GM19467 (cell line): ENCODE data around the gene DACT2.
"Not testable (repeated sequence)": the region's sequence is repeated elsewhere in the genome, so short reads cannot be mapped to it uniquely, and the experiment has no call there.

ENCODE experiments used
- ATAC-seq: cut with Tn5 transposase; IDR thresholded peaks from one replicate; pipeline ENCODE4 v1.9.1; 2021; ENCODE audit warnings: mild to moderate bottlenecking, moderate library complexity; ENCODE audit not compliant: unreplicated experiment

DACT2 gene

GRCh38 chr6:168269455-168270243, 49.9 kb downstream of the DACT2 start:
- ATAC-seq, result no peak

DNA sequence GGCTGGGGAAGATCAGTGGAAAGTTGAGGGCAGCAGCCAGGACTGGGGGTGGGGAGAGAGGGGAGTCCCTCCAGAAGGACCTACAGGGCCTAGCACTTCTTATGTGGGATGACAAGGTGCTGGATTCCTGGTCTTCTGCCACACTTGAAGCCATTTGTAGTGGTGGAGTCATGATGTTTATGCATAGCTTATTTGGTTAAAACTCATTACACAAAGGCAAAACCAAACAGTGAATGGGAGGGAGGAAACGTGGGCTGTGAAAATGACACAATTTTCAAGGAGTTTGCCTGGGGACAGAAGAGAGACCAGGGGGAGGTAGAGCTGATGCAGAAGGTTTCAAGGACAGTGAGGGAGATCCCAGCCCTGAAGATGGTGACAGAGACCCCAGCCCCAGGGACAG, 50.8 kb downstream of the DACT2 start:
- ATAC-seq, result no peak

DNA sequence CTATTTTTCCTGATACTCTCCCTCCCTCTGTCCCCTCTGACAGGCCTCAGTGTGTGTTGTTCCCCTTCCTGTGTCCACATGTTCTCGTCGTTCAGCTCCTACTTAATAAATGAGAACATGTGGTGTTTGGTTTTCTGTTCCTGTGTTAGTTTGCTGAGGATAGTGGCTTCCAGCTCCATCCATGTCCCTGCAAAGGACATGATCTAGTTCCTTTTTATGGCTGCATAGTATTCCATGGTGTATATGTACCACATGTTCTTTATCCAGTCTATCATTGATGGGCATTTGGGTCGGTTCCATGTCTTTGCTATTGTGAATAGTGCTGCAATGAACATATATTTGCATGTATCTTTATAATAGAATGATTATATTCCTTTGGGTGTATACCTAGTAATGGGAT, 51.8 kb downstream of the DACT2 start:
- not testable (repeated sequence) for ATAC-seq

DNA sequence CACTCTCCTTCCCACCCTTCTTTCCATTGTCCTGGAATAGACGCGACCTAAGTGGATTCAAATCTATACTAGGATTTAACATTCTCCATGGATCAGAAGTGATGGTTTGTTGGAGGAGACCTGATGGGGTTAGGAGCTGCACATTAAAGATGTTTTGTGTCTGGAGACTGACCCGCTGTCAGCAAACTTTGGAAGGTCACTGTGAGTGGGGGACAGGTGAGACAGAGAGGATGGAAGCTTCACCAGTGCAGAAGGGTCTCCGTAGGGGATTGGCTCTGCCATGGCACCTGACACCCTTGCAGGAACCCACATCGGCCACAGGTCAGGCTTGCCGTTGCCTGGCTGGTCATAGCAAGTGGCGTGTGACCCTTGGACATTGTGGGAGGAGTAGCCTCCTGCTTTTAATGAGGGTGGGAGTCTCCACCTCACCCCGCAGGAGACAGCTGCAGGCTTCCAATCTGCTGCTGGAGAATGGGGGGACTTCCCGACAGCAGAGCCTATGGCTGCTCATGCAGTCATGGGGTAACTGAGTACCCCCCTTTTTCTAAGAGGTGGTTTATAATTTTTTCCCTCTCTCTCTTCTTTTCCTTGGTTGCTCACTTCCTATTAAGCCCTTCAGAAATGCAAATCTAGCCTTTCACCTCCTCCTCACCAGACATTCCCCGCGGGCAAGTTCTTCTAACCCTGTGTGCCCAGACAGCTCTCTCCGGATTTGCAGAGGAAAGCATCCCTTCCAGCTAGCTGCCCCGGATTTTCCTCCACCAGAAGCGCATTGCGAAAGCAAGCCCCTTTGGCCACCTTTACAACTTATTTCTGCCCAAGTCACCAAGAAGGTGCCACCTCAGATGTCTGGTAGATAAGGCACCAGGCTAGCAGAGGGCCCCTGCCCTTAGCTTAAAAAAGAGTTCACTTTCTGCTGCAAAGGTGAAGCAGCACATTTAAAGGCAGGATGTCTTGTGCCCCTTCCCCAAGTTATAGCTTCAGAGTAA, 53.5 kb downstream of the DACT2 start:
- no peak for ATAC-seq

DNA sequence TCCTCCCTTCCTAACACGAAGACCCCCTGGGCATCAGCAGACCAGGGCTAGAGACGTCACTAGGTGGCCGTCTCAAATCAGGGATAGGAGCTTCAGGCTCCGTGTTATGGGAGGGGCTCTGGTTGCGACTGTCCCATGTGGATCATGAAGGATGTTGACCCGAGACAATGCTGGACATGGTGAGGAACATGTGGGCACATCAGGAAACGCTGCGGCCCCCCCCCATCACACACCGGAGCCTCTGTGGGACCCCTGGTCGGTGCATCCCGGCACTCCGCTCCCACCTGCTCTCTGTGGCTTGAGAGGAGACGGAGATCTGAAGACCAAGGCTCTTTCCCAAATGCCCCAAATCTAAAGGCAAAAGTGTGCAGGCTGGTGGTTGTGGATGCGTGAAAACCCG, 54.2 kb downstream of the DACT2 start:
- ATAC-seq, result no peak

GRCh38 chr6:168264593-168265335, 54.8 kb downstream of the DACT2 start:
- no peak for ATAC-seq

DNA sequence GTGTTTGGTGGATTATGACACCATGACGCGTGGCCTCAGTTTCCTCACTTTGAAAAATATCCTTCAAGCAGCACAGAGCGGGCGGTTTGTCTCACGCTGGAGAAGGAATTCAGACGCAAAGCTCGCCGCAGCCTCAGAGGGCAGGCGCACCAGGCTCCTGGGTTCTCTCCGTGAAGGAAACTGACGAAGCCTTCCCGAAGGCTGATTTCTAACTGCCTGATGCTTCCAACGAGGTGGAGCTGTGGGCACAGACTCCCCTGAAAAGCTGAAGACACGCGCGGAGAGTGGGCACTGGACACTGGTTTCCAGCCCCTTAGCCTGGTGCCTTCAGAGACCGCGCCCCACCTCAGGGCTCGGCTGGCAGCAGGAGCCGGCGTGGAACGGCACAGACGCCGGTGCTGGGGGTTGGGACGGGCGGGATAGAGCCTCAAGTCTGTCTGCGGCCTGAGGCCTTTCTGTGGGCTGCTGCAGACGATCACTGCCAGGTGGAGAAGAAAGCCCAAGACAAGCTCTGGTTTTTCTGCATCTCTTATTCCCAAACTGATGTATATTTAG, 56.1 kb downstream of the DACT2 start:
- no peak for ATAC-seq

DNA sequence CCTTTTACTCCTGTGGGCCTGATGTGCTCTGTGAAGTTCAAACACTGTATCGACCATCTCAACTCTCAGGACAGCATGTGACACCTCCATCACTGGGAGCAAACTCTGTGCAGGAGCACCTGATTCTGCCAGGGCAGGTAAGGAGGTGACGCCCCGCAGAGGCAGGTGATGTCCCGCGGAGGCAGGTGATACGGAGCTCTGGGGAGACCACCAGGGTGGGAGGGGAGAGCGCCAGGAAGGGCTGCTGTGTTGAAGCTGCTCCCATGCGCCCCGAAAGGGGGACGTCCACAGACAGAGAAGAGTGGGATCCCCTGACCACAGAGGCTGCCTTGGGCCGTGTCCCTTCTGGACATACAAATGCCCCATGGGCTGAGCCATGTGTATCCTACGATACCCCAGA, 58.3 kb downstream of the DACT2 start:
- no peak for ATAC-seq

DNA sequence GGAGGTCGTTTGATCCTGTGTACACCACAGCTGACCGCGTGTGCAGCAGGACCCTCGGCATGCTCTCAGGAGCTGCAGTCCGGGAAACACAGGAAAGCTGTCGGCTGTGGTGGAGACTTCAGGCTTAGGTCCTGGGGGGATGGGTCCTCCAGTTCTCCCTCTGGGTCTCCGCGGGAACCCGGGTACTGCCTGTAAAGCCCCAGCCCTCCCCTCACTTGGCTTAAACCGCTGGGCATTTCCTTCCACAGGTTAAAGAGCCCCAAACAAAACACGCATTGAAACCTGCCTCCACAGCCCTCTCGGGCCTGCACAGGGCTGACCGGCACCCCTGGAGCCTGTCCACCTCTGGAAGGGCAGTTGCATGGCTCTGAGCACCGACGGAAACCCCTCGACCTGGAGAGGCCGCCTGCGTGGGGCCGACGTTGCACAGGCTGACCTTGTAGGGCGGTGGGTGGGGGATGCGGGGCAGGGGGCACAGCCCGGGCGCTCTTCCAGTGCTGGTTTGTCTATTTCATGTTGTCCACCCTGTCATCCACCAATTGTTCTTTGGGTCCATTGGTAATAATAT, 59.1 kb downstream of the DACT2 start:
- ATAC-seq, result no peak

GRCh38 chr6:168258795-168259194, 60.8 kb downstream of the DACT2 start:
- no peak for ATAC-seq

- no peak for ATAC-seq
Measured at GRCh38 chr6:168256940-168257339, 62.6 kb downstream of the DACT2 start.
